HepG2 (cell line): ENCODE results near the gene ATG2A. TPM values are rescaled to one million over a fixed set of nuclear protein-coding genes. Genes with fewer than 3 reads are reported as not detected.

ENCODE experiments used
- ATAC-seq: fragments of 200-7000 bp; cut with Tn5 transposase; 3 replicates; pipeline ENCODE4 v1.9.1; 2020; ENCODE audit warnings: mild to moderate bottlenecking, moderate library complexity
- BruUV-seq: library from RNA; stranded (reverse); fragments of 400-500 nt; replicated peaks from 2 replicates; lab custom pipeline; 2021; lab: Mats Ljungman, UMichigan
- CTCF ChIA-PET: fragments of 300-600 bp; formaldehyde crosslinking; extraction: SDS; loops from one replicate; lab custom pipeline; 2021; ENCODE audit warnings: low total read pairs, inconsistent platforms, low intra/inter-chr PET ratio; lab: Yijun Ruan, JAX
- POLR2A ChIA-PET: fragments of 350-600 bp; sonication (Branson Sonifier 250); formaldehyde crosslinking; loops from one replicate; lab custom pipeline; 2020; ENCODE audit warnings: antibody characterized with exemption, inconsistent platforms; lab: Yijun Ruan, JAX
- DNase-seq: peaks from one replicate; pipeline ENCODE4 v3.0.0-alpha.2; 2015; ENCODE audit warnings: low spot score
- FAIRE-seq: peaks from 3 replicates; lab custom pipeline; 2011; peaks lifted over from hg19 to GRCh38; lab: Jason Lieb, UNC
- H2AFZ ChIP-seq: one replicate; pipeline ENCODE4 v1.6.1; 2011; ENCODE audit warnings: low read length, inconsistent platforms
- H3K27ac ChIP-seq: fragments of 300-600 bp; 3 replicates; pipeline ENCODE4 v1.8.0; 2011; ENCODE audit warnings: mixed run types, mild to moderate bottlenecking, mixed read lengths, low read length, inconsistent platforms; ENCODE audit not compliant: insufficient read depth; ENCODE audit errors: extremely low read length
- H3K27me3 ChIP-seq, 2 experiments: fragments of 200-600 bp in 1 of 2; 2 replicates in 1 of 2; 3 replicates in 1 of 2; pipeline versions ENCODE4 v1.6.0 to v1.8.0; 2011; ENCODE audit warnings: low read length in 2 of 2, mild to moderate bottlenecking in 2 of 2, moderate library complexity in 2 of 2, inconsistent platforms in 1 of 2; ENCODE audit not compliant: insufficient read depth in 2 of 2, control insufficient read depth in 1 of 2
- H3K36me3 ChIP-seq, 2 experiments: fragments of 200-600 bp in 1 of 2; replicated peaks in 1 of 2; 2 replicates in 1 of 2; 3 replicates in 1 of 2; pipeline versions ENCODE4 v1.5.1 to v1.8.0; 2011; ENCODE audit warnings: low read length in 2 of 2, inconsistent platforms in 1 of 2; ENCODE audit not compliant: insufficient read depth in 2 of 2, control insufficient read depth in 1 of 2
- H3K4me1 ChIP-seq: 2 replicates; pipeline ENCODE4 v1.5.1; 2012; ENCODE audit warnings: low read length, inconsistent platforms; ENCODE audit not compliant: insufficient read depth
- H3K4me2 ChIP-seq: 2 replicates; pipeline ENCODE4 v1.6.0; 2011; ENCODE audit warnings: low read depth, low read length, inconsistent platforms
- H3K4me3 ChIP-seq, 3 experiments: fragments of 200-600 bp in 1 of 3; sonication (generic), shearing (Covaris generic) in 1 of 3; replicated peaks in 1 of 3; 2 replicates each; pipeline ENCODE4 v1.5.1; 2011 to 2016; ENCODE audit warnings: low read length in 3 of 3, inconsistent platforms in 2 of 3, low read depth in 2 of 3, mild to moderate bottlenecking in 2 of 3, control low read depth in 1 of 3, mixed read lengths in 1 of 3; ENCODE audit not compliant: insufficient read depth in 1 of 3
- H3K79me2 ChIP-seq: one replicate; pipeline ENCODE4 v1.6.1; 2011; ENCODE audit warnings: low read length, inconsistent platforms; ENCODE audit not compliant: insufficient read depth
- H3K9ac ChIP-seq: 2 replicates; pipeline ENCODE4 v1.6.0; 2011; ENCODE audit warnings: mild to moderate bottlenecking, low read depth, low read length, inconsistent platforms; ENCODE audit not compliant: insufficient read depth
- H3K9me3 ChIP-seq: 2 replicates; pipeline ENCODE4 v1.5.1; 2012; ENCODE audit warnings: mild to moderate bottlenecking, low read length
- H4K20me1 ChIP-seq: 2 replicates; pipeline ENCODE4 v1.6.0; 2011; ENCODE audit warnings: inconsistent platforms, mild to moderate bottlenecking, low read length, moderate library complexity; ENCODE audit not compliant: insufficient read depth
- ATF2 ChIP-seq: sonication (generic); formaldehyde crosslinking; IDR thresholded peaks from 2 replicates; pipeline ENCODE4 v1.4.0; 2020; ENCODE audit warnings: missing genetic modification reagents
- GABPB1 ChIP-seq: IDR thresholded peaks from 2 replicates; pipeline ENCODE4 v1.6.1; 2016; ENCODE audit warnings: mild to moderate bottlenecking, missing genetic modification reagents, moderate library complexity, missing compliant biosample characterization
- HNF4A ChIP-seq: sonication (generic); formaldehyde crosslinking; IDR thresholded peaks from 2 replicates; pipeline ENCODE4 v1.4.0; 2020; ENCODE audit warnings: missing genetic modification reagents
- NBN ChIP-seq: fragments of 450-650 bp; conservative IDR thresholded peaks from 2 replicates; pipeline ENCODE4 v1.6.1; 2017
- NFATC3 ChIP-seq: sonication (generic); formaldehyde crosslinking; IDR thresholded peaks from 2 replicates; pipeline ENCODE4 v1.5.1; 2020; ENCODE audit warnings: mild to moderate bottlenecking, missing genetic modification reagents
- NR2C2 ChIP-seq: sonication (generic); formaldehyde crosslinking; IDR thresholded peaks from 2 replicates; pipeline ENCODE4 v1.4.0; 2020; ENCODE audit warnings: missing genetic modification reagents, mild to moderate bottlenecking, moderate library complexity, borderline replicate concordance
- PAXIP1 ChIP-seq: sonication (generic); formaldehyde crosslinking; conservative IDR thresholded peaks from 2 replicates; pipeline ENCODE4 v1.4.0; 2020; ENCODE audit warnings: mild to moderate bottlenecking, missing genetic modification reagents, moderate library complexity
- SKI ChIP-seq: fragments of 450-650 bp; IDR thresholded peaks from one replicate; pipeline ENCODE4 v1.6.1; 2018; ENCODE audit warnings: mild to moderate bottlenecking; ENCODE audit not compliant: partially characterized antibody
- SSRP1 ChIP-seq: IDR thresholded peaks from 2 replicates; pipeline ENCODE4 v1.6.1; 2016; ENCODE audit warnings: control low read depth
- ZBTB49 ChIP-seq: sonication (generic); formaldehyde crosslinking; IDR thresholded peaks from 2 replicates; pipeline ENCODE4 v1.4.0; 2020; ENCODE audit warnings: missing genetic modification reagents, borderline replicate concordance
- ZNF136 ChIP-seq: sonication (generic); formaldehyde crosslinking; IDR thresholded peaks from 2 replicates; pipeline ENCODE4 v1.8.1; 2022; ENCODE audit warnings: low read depth, mild to moderate bottlenecking, moderate library complexity, missing genetic modification reagents
- ZNF337 ChIP-seq: sonication (generic); formaldehyde crosslinking; IDR thresholded peaks from 2 replicates; pipeline ENCODE4 v1.5.1; 2020; ENCODE audit warnings: missing genetic modification reagents, low read depth, mild to moderate bottlenecking, borderline replicate concordance
- ZNF530 ChIP-seq: sonication (generic); formaldehyde crosslinking; IDR thresholded peaks from 2 replicates; pipeline ENCODE4 v1.5.0; 2020; ENCODE audit warnings: low read depth, mild to moderate bottlenecking, missing genetic modification reagents
- WGBS: methylation state at CpG from one replicate; pipeline ENCODE4 v1.1.6; 2017; ENCODE audit warnings: low lambda C conversion rate; 5-methylcytosine and 5-hydroxymethylcytosine counted together
- in situ Hi-C: cut with HindIII; loops from 2 replicates; pipeline ENCODE4 v1.10.0; 2017; ENCODE audit warnings: low pct_unique_long_range_greater_than_20kb; ENCODE audit not compliant: extremely low pct_ligation_motif_present
- intact Hi-C: fragments of 100-400 bp; cut with micrococcal nuclease; formaldehyde crosslinking; loops from one replicate; pipeline ENCODE4 v1.10.0; 2022; ENCODE audit not compliant: unreplicated experiment
- polyA plus RNA-seq, 8 experiments: library from polyadenylated mRNA; depleted of rRNA in 3 of 8; stranded (reverse) in 7 of 8; unstranded in 1 of 8; fragments of >200 nt; fragmentation: Illumina TruSeq in 4 of 8; extraction: Trizol in 4 of 8; gene quantifications; 2 replicates each; pipeline versions ENCODE4 v1.2.1 to v1.2.3, GENCODE V29; 2011 to 2016; ENCODE audit warnings: low read depth in 4 of 8, missing spikeins in 1 of 8, mixed read lengths in 1 of 8; ENCODE audit not compliant: insufficient read depth in 1 of 8
- total RNA-seq, 5 experiments: library from RNA; depleted of rRNA; stranded (reverse); fragments of >200 nt; fragmentation: Illumina TruSeq; extraction: Trizol; gene quantifications; 2 replicates each; pipeline ENCODE4 v1.2.3, GENCODE V29; 2016; ENCODE audit warnings: low read depth in 1 of 5

The ATG2A gene
- total and polyA plus RNA-seq, 2 of the 13 experiments (the other 11 are each of a cell fraction or from before 2014, with no cell fraction given) = 6.7 to 8.0 TPM

GRCh38 chr11:64881476-64881875 lies 35.5 kb downstream of the ATG2A start (continued):
- no peak for TF ChIP-seq ATF2 (CRISPR knock-in tag)
- TF ChIP-seq SKI = no peak
- TF ChIP-seq NBN = no peak
- TF ChIP-seq NR2C2 (CRISPR knock-in tag) = no peak

GRCh38 chr11:64880240-64881001 lies 36.6 kb downstream of the ATG2A start:
- Histone ChIP-seq H2AFZ (no peak overlapping the region), H3K4me2 (no peak overlapping the region), H3K27ac (no peak overlapping the region), H3K9me3 (no peaks in the 10 kb centered on the region), H3K4me1 (peaks cover 62% of the 10 kb centered on the region), H3K79me2 (peaks cover 27% of the 10 kb centered on the region), H3K27me3 (no peaks in the 10 kb centered on the region; a peak in 1 of 5 replicates), H3K36me3 (no peaks in the 10 kb centered on the region), H3K9ac (no peak overlapping the region), H3K4me3 (no peak overlapping the region), H4K20me1 (no peaks in the 10 kb centered on the region)
- POLR2A ChIA-PET = interaction anchor here (0.6 to 10.4 kb wide), 4 partner anchors 7 to 694 kb away, joined by 3 to 132 read pairs (median 16); partner anchors contain the start of gene STIP1
- no TSS peak for BruUV-seq
- intact Hi-C loops = no loop called here
- no peak for DNase-seq
- WGBS = 60% methylated on average over 8 of the region's 14 CpGs
- in situ Hi-C loops = no loop called here
- CTCF ChIA-PET = no interaction called here
- ATAC-seq = no peak
- no peak for FAIRE-seq
- TF ChIP-seq GABPB1 (CRISPR knock-in tag) (no peak), NFATC3 (CRISPR knock-in tag) (no peak), SSRP1 (no peak), PAXIP1 (CRISPR knock-in tag) (no peak), ZNF530 (CRISPR knock-in tag) (no peak), ZBTB49 (no peak), ZNF337 (CRISPR knock-in tag) (no peak), HNF4A (CRISPR knock-in tag) (no peak), ATF2 (CRISPR knock-in tag) (no peak), ZNF136 (CRISPR knock-in tag) (no peak)
